HUES6 (cell line): ENCODE measurements around the gene PFKFB3.

ENCODE experiments used
- H3K27ac ChIP-seq: 2 replicates; pipeline ENCODE4 v1.7.0; 2013; ENCODE audit warnings: low read depth, mild to moderate bottlenecking, low read length, inconsistent platforms
- H3K27me3 ChIP-seq: 2 replicates; pipeline ENCODE4 v1.6.1; 2013; ENCODE audit warnings: low read length; ENCODE audit not compliant: control insufficient read depth, insufficient read depth
- H3K36me3 ChIP-seq: 2 replicates; pipeline ENCODE4 v1.6.1; 2013; ENCODE audit warnings: low read length; ENCODE audit not compliant: control insufficient read depth, insufficient read depth
- H3K4me1 ChIP-seq: 2 replicates; pipeline ENCODE4 v1.6.1; 2013; ENCODE audit warnings: low read length; ENCODE audit not compliant: control insufficient read depth, insufficient read depth
- H3K4me3 ChIP-seq: 2 replicates; pipeline ENCODE4 v1.5.1; 2013; ENCODE audit warnings: low read depth, low read length
- H3K9ac ChIP-seq: one replicate; pipeline ENCODE4 v1.6.1; 2013; ENCODE audit warnings: mild to moderate bottlenecking, low read length
- H3K9me3 ChIP-seq: 2 replicates; pipeline ENCODE4 v1.6.1; 2013; ENCODE audit warnings: low read depth, low read length; ENCODE audit not compliant: control insufficient read depth, insufficient read depth

PFKFB3 gene

GRCh38 chr10:6167456-6167855, 35.3 kb upstream of the PFKFB3 start:
- H3K4me1 ChIP-seq, result peaks cover 24% of the 10 kb centered on the region
- no peaks in the 10 kb centered on the region for H3K27me3 ChIP-seq
- H3K27ac ChIP-seq, result no peak overlapping the region
- no peaks in the 10 kb centered on the region for H3K9me3 ChIP-seq
- H3K9ac ChIP-seq, result no peak overlapping the region
- no peak overlapping the region for H3K4me3 ChIP-seq
- H3K36me3 ChIP-seq, result peaks cover 5% of the 10 kb centered on the region

- Histone ChIP-seq H3K36me3 (peaks cover 10% of the 10 kb centered on the region), H3K4me3 (no peak overlapping the region), H3K27ac (no peak overlapping the region), H3K4me1 (peaks cover 20% of the 10 kb centered on the region), H3K9me3 (no peaks in the 10 kb centered on the region), H3K9ac (no peak overlapping the region), H3K27me3 (no peaks in the 10 kb centered on the region)
These were observed 34.6 kb upstream of the PFKFB3 start for GRCh38 chr10:6168084-6168483.

- Histone ChIP-seq H3K27me3 (no peaks in the 10 kb centered on the region), H3K4me1 (peaks cover 14% of the 10 kb centered on the region; the same call in 1 of the 2 replicates), H3K4me3 (no peak overlapping the region), H3K9ac (no peak overlapping the region), H3K27ac (no peak overlapping the region), H3K36me3 (peaks cover 10% of the 10 kb centered on the region), H3K9me3 (no peaks in the 10 kb centered on the region)
These were observed 32.1 kb upstream of the PFKFB3 start for GRCh38 chr10:6170638-6171037.

- Histone ChIP-seq H3K9me3 (no peaks in the 10 kb centered on the region), H3K4me3 (no peak overlapping the region), H3K9ac (no peak overlapping the region), H3K36me3 (peaks cover 8% of the 10 kb centered on the region; the same call in 1 of the 2 replicates), H3K27me3 (no peaks in the 10 kb centered on the region), H3K4me1 (peaks cover 14% of the 10 kb centered on the region; the same call in 1 of the 2 replicates), H3K27ac (no peak overlapping the region)
These were observed 30.6 kb upstream of the PFKFB3 start for GRCh38 chr10:6171881-6172695.

GRCh38 chr10:6173203-6173602, 29.5 kb upstream of the PFKFB3 start:
- Histone ChIP-seq H3K27ac (no peak overlapping the region), H3K36me3 (peaks cover 8% of the 10 kb centered on the region; the same call in 1 of the 2 replicates), H3K9me3 (no peaks in the 10 kb centered on the region), H3K4me3 (no peak overlapping the region), H3K27me3 (no peaks in the 10 kb centered on the region), H3K4me1 (peaks cover 11% of the 10 kb centered on the region; the same call in 1 of the 2 replicates), H3K9ac (no peak overlapping the region)

- Histone ChIP-seq H3K4me3 (no peak overlapping the region), H3K36me3 (peaks cover 8% of the 10 kb centered on the region; the same call in 1 of the 2 replicates), H3K27ac (no peak overlapping the region), H3K27me3 (no peaks in the 10 kb centered on the region), H3K9ac (no peak overlapping the region), H3K9me3 (no peaks in the 10 kb centered on the region), H3K4me1 (peaks cover 10% of the 10 kb centered on the region; the same call in 1 of the 2 replicates)
These were observed 28.4 kb upstream of the PFKFB3 start for GRCh38 chr10:6174201-6174874.

GRCh38 chr10:6175329-6176055, 27.2 kb upstream of the PFKFB3 start:
- no peaks in the 10 kb centered on the region for H3K9me3 ChIP-seq
- H3K36me3 ChIP-seq, result peaks cover 8% of the 10 kb centered on the region; the same call in 1 of the 2 replicates
- no peaks in the 10 kb centered on the region for H3K27me3 ChIP-seq
- peaks cover 5% of the 10 kb centered on the region; the same call in 1 of the 2 replicates for H3K4me1 ChIP-seq
- no peak overlapping the region for H3K27ac ChIP-seq
- no peak overlapping the region for H3K9ac ChIP-seq
- H3K4me3 ChIP-seq, result no peak overlapping the region

- H3K4me3 ChIP-seq, result no peak overlapping the region
- peaks cover 8% of the 10 kb centered on the region; the same call in 1 of the 2 replicates for H3K36me3 ChIP-seq
- H3K27ac ChIP-seq, result no peak overlapping the region
- peaks cover 5% of the 10 kb centered on the region; the same call in 1 of the 2 replicates for H3K4me1 ChIP-seq
- no peaks in the 10 kb centered on the region for H3K27me3 ChIP-seq
- no peak overlapping the region for H3K9ac ChIP-seq
- no peaks in the 10 kb centered on the region for H3K9me3 ChIP-seq
These were observed 26.0 kb upstream of the PFKFB3 start for GRCh38 chr10:6176691-6177231.

GRCh38 chr10:6177880-6178281, 24.9 kb upstream of the PFKFB3 start:
- Histone ChIP-seq H3K4me3 (no peak overlapping the region), H3K9ac (no peak overlapping the region), H3K27ac (no peak overlapping the region), H3K27me3 (no peaks in the 10 kb centered on the region), H3K9me3 (no peaks in the 10 kb centered on the region), H3K4me1 (peaks cover 7% of the 10 kb centered on the region; the same call in 1 of the 2 replicates), H3K36me3 (0 out of 2 replicates have a peak, but pooled peaks cover 4% of the 10 kb centered on the region)

GRCh38 chr10:6178581-6178980, 24.2 kb upstream of the PFKFB3 start:
- H3K9ac ChIP-seq, result no peak overlapping the region
- H3K4me1 ChIP-seq, result 0 out of 2 replicates have a peak, but pooled peaks cover 5% of the 10 kb centered on the region
- H3K27me3 ChIP-seq, result no peaks in the 10 kb centered on the region
- H3K36me3 ChIP-seq, result 0 out of 2 replicates have a peak, but pooled peaks cover 3% of the 10 kb centered on the region
- no peak overlapping the region for H3K27ac ChIP-seq
- H3K4me3 ChIP-seq, result no peak overlapping the region
- H3K9me3 ChIP-seq, result no peaks in the 10 kb centered on the region
